Measurements from ENCODE around the gene MID1. TPM values are rescaled to one million over a fixed set of nuclear protein-coding genes. Genes with fewer than 3 reads are reported as not detected.
A peak's percentile ranks its signal among the peaks of the same experiment; 100 is the strongest.

The MID1 gene
- polyA plus RNA-seq, 3 donors, result 0.05 to 0.10 TPM; not detected in 1

GRCh38 chrX:10618961-10619360, 1.4 kb downstream of the MID1 start:
- Mint-ChIP-seq H3K36me3 (peaks cover 0 to 5% of the 10 kb centered on the region in 2 donors), H3K27me3 (ENCODE audit: low read depth in 3 of 3) (peaks cover 38 to 57% (median 56%) of the 10 kb centered on the region in 3 donors), H3K4me1 (peaks cover 19% of the 10 kb centered on the region), H3K4me3 (peak overlapping the region; percentile 37 to 94), H3K9me3 (peaks cover 0 to 8% (median 2%) of the 10 kb centered on the region in 7 donors), H3K27ac (no peak overlapping the region)
- Histone ChIP-seq H3K4me2 (replicated peaks; ENCODE audit: extremely low read depth, low read length, poor library complexity, severe bottlenecking) (no peak overlapping the region), H3K9me3 (replicated peaks in 1 of 2; ENCODE audit: control insufficient read depth in 1 of 2, insufficient read depth in 1 of 2, low read length in 2 of 2) (no peaks in the 10 kb centered on the region), H3K27me3 (ENCODE audit: control insufficient read depth in 2 of 2, insufficient read depth in 2 of 2, low read length in 2 of 2) (peaks cover 57 to 70% of the 10 kb centered on the region in 2 donors), H3K4me1 (ENCODE audit: control insufficient read depth in 1 of 2, insufficient read depth in 2 of 2, low read length in 2 of 2) (peaks cover 7 to 13% of the 10 kb centered on the region in 2 donors), H4K20me1 (ENCODE audit: insufficient read depth, low read length) (no peaks in the 10 kb centered on the region), H2AFZ (ENCODE audit: insufficient read depth, low read depth, low read length, poor library complexity, severe bottlenecking) (no peak overlapping the region), H3K36me3 (replicated peaks in 1 of 2; ENCODE audit: control insufficient read depth in 1 of 2, insufficient read depth in 2 of 2, low read length in 2 of 2) (no peaks in the 10 kb centered on the region), H3K27ac (ENCODE audit: low read depth in 1 of 2, low read length in 2 of 2) (no peak overlapping the region), H3K79me2 (ENCODE audit: insufficient read depth, low read length) (no peaks in the 10 kb centered on the region), H3K4me3 (replicated peaks in 1 of 3; ENCODE audit: low read depth in 2 of 3, low read length in 3 of 3) (no peak overlapping the region), H3K9ac (ENCODE audit: insufficient read depth, low read length, poor library complexity, severe bottlenecking) (no peak overlapping the region)
- intact Hi-C loops (cut with micrococcal nuclease), result loop anchor here (2.0 to 10.0 kb wide), 2 partner anchors 430 to 434 kb away; no protein-coding TSS in a partner anchor
- TF ChIP-seq CTCF (IDR thresholded peaks at IDR 0.05), result no peak
- 0% methylated on average over 2 of the region's 13 CpGs for WGBS (ENCODE audit: insufficient coverage)
- no peak for DNase-seq

GRCh38 chrX:10617999-10618351, 2.4 kb downstream of the MID1 start:
- Histone ChIP-seq H3K4me2 (replicated peaks; ENCODE audit: extremely low read depth, low read length, poor library complexity, severe bottlenecking) (no peak overlapping the region), H4K20me1 (ENCODE audit: insufficient read depth, low read length) (no peaks in the 10 kb centered on the region), H3K9ac (ENCODE audit: insufficient read depth, low read length, poor library complexity, severe bottlenecking) (no peak overlapping the region), H3K4me1 (ENCODE audit: control insufficient read depth in 1 of 2, insufficient read depth in 2 of 2, low read length in 2 of 2) (peaks cover 7 to 13% of the 10 kb centered on the region in 2 donors), H3K9me3 (replicated peaks in 1 of 2; ENCODE audit: control insufficient read depth in 1 of 2, insufficient read depth in 1 of 2, low read length in 2 of 2) (no peaks in the 10 kb centered on the region), H3K4me3 (replicated peaks in 1 of 3; ENCODE audit: low read depth in 2 of 3, low read length in 3 of 3) (no peak overlapping the region), H2AFZ (ENCODE audit: insufficient read depth, low read depth, low read length, poor library complexity, severe bottlenecking) (no peak overlapping the region), H3K27ac (ENCODE audit: low read depth in 1 of 2, low read length in 2 of 2) (no peak overlapping the region), H3K36me3 (replicated peaks in 1 of 2; ENCODE audit: control insufficient read depth in 1 of 2, insufficient read depth in 2 of 2, low read length in 2 of 2) (no peaks in the 10 kb centered on the region), H3K27me3 (ENCODE audit: control insufficient read depth in 2 of 2, insufficient read depth in 2 of 2, low read length in 2 of 2) (peaks cover 57 to 70% of the 10 kb centered on the region in 2 donors), H3K79me2 (ENCODE audit: insufficient read depth, low read length) (no peaks in the 10 kb centered on the region)
- 60% methylated on average over 1 of the region's 3 CpGs for WGBS (ENCODE audit: insufficient coverage)
- TF ChIP-seq CTCF (IDR thresholded peaks at IDR 0.05), result no peak
- H3K27me3 Mint-ChIP-seq (ENCODE audit: low read depth in 3 of 3), result peaks cover 38 to 55% (median 54%) of the 10 kb centered on the region in 3 donors
- H3K9me3 Mint-ChIP-seq, result peaks cover 0 to 7% (median 2%) of the 10 kb centered on the region in 7 donors
- intact Hi-C loops (cut with micrococcal nuclease), result loop anchor here (2.0 to 10.0 kb wide), 2 partner anchors 429 to 433 kb away; no protein-coding TSS in a partner anchor
- no peak for DNase-seq
- H3K27ac Mint-ChIP-seq, result no peak overlapping the region
- H3K4me3 Mint-ChIP-seq, result peak overlapping the region in 1 of 2 donors; percentile 48
- H3K4me1 Mint-ChIP-seq, result peaks cover 19% of the 10 kb centered on the region
- H3K36me3 Mint-ChIP-seq, result peaks cover 0 to 5% of the 10 kb centered on the region in 2 donors
